GM23248 (cell line): Measurements from ENCODE around the gene FOXRED1. TPM values are rescaled to one million over a fixed set of nuclear protein-coding genes. Genes with fewer than 3 reads are reported as not detected.
"Not testable (repeated sequence)": the region's sequence is repeated elsewhere in the genome, so short reads cannot be mapped to it uniquely, and the experiment has no call there.

Experiments used
- DNase-seq: peaks from one replicate; pipeline ENCODE4 v3.0.0-alpha.2; 2015
- H2AFZ ChIP-seq: fragments of 200-600 bp; sonication (generic); 2 replicates; pipeline ENCODE4 v1.6.1; 2016; ENCODE audit warnings: antibody characterized with exemption
- H3F3A ChIP-seq: fragments of 200-600 bp; sonication (generic); 2 replicates; pipeline ENCODE4 v1.6.1; 2016; ENCODE audit warnings: mild to moderate bottlenecking, antibody characterized with exemption, mixed run types; ENCODE audit not compliant: insufficient read depth
- H3K27ac ChIP-seq: fragments of 200-600 bp; sonication (generic); 2 replicates; pipeline ENCODE4 v1.5.1; 2016; ENCODE audit warnings: mild to moderate bottlenecking
- H3K27me3 ChIP-seq: fragments of 200-600 bp; sonication (generic); replicated peaks from 2 replicates; pipeline ENCODE4 v1.6.1; 2016; ENCODE audit warnings: mild to moderate bottlenecking; ENCODE audit not compliant: insufficient read depth
- H3K36me3 ChIP-seq: fragments of 200-600 bp; sonication (generic); 2 replicates; pipeline ENCODE4 v1.6.1; 2016; ENCODE audit warnings: low read depth, mild to moderate bottlenecking
- H3K4me1 ChIP-seq: fragments of 200-600 bp; sonication (generic); 2 replicates; pipeline ENCODE4 v1.6.1; 2016; ENCODE audit warnings: mild to moderate bottlenecking; ENCODE audit not compliant: insufficient read depth
- H3K4me2 ChIP-seq: fragments of 200-600 bp; sonication (generic); one replicate; pipeline ENCODE4 v1.6.1; 2016; ENCODE audit warnings: mild to moderate bottlenecking; ENCODE audit not compliant: unreplicated experiment
- H3K4me3 ChIP-seq: fragments of 200-600 bp; sonication (generic); 2 replicates; pipeline ENCODE4 v1.5.1; 2016; ENCODE audit warnings: mild to moderate bottlenecking
- H3K79me2 ChIP-seq: fragments of 200-600 bp; sonication (generic); 2 replicates; pipeline ENCODE4 v1.6.1; 2016; ENCODE audit warnings: mild to moderate bottlenecking; ENCODE audit not compliant: insufficient read depth
- H3K9ac ChIP-seq: fragments of 200-600 bp; sonication (generic); 2 replicates; pipeline ENCODE4 v1.6.1; 2016; ENCODE audit warnings: mild to moderate bottlenecking
- H3K9me2 ChIP-seq: fragments of 200-600 bp; sonication (generic); 2 replicates; pipeline ENCODE4 v1.6.1; 2016; ENCODE audit warnings: mixed run types, mild to moderate bottlenecking, moderate library complexity; ENCODE audit not compliant: insufficient read depth
- H3K9me3 ChIP-seq: fragments of 200-600 bp; sonication (generic); one replicate; pipeline ENCODE4 v1.6.1; 2017; ENCODE audit warnings: low read depth
- H4K20me1 ChIP-seq: fragments of 200-600 bp; sonication (generic); 2 replicates; pipeline ENCODE4 v1.6.0; 2016; ENCODE audit not compliant: insufficient read depth
- EZH2 ChIP-seq: fragments of 200-600 bp; sonication (generic); IDR thresholded peaks from 2 replicates; pipeline ENCODE4 v1.6.1; 2018; ENCODE audit warnings: antibody characterized with exemption, mild to moderate bottlenecking; ENCODE audit not compliant: insufficient read depth, poor library complexity, severe bottlenecking
- EZH2phosphoT487 ChIP-seq: fragments of 200-600 bp; sonication (generic); IDR thresholded peaks from 2 replicates; pipeline ENCODE4 v1.6.1; 2018; ENCODE audit warnings: antibody characterized with exemption, moderate library complexity, mild to moderate bottlenecking, low read depth; ENCODE audit not compliant: insufficient read depth
- WGBS, 2 experiments: methylation state at CpG; one replicate each; pipeline ENCODE4 v1.1.6; 2015 to 2017; ENCODE audit warnings: low lambda C conversion rate in 2 of 2, low coverage in 1 of 2; ENCODE audit errors: missing lambda C conversion rate in 2 of 2; 5-methylcytosine and 5-hydroxymethylcytosine counted together
- in situ Hi-C: fragments of 300-500 bp; cut with MboI; formaldehyde crosslinking; loops from 2 replicates; pipeline ENCODE4 v1.15.0; 2020
- polyA plus RNA-seq: library from polyadenylated mRNA; unstranded; fragments of >200 nt; fragmentation: Nextera tagmentation; extraction: Ambion mirVana; gene quantifications from 2 replicates; pipeline ENCODE4 v1.2.1, GENCODE V29; 2016
- total RNA-seq: library from RNA; depleted of rRNA; stranded (reverse); fragments of >200 nt; shearing (Covaris generic); gene quantifications from 2 replicates; pipeline ENCODE4 v1.2.3, GENCODE V29; 2014

The FOXRED1 gene
- total and polyA plus RNA-seq, 2 experiments from 2014 or later, result 9.0 to 14.1 TPM

- Histone ChIP-seq H3K4me2 (peak overlapping the region; percentile 97), H3K9ac (peak overlapping the region; percentile 92), H3K27me3 (no peaks in the 10 kb centered on the region), H3K9me2 (no peaks in the 10 kb centered on the region), H3K4me1 (peaks cover 6% of the 10 kb centered on the region), H3K9me3 (no peaks in the 10 kb centered on the region), H3K4me3 (peak overlapping the region; percentile 89), H2AFZ (peak overlapping the region; percentile 95), H3K36me3 (no peaks in the 10 kb centered on the region), H3K27ac (peak overlapping the region; percentile 89), H3F3A (peaks cover 9% of the 10 kb centered on the region), H4K20me1 (no peaks in the 10 kb centered on the region), H3K79me2 (peaks cover 22% of the 10 kb centered on the region)
- no peak for DNase-seq
- WGBS, 2 experiments, result 7% methylated on average over 12 of the region's 12 CpGs
- in situ Hi-C loops, result no loop called here
- TF ChIP-seq EZH2 (no peak), EZH2phosphoT487 (no peak)
Measured at GRCh38 chr11:126304457-126305075, 35.6 kb downstream of the FOXRED1 start.

- Histone ChIP-seq H3K27me3 (no peaks in the 10 kb centered on the region), H3K79me2 (peaks cover 22% of the 10 kb centered on the region), H4K20me1 (no peaks in the 10 kb centered on the region), H3K36me3 (no peaks in the 10 kb centered on the region), H2AFZ (no peak overlapping the region), H3K4me1 (peaks cover 6% of the 10 kb centered on the region), H3K27ac (no peak overlapping the region), H3K4me3 (no peak overlapping the region), H3K9me2 (no peaks in the 10 kb centered on the region), H3F3A (peaks cover 9% of the 10 kb centered on the region), H3K9ac (no peak overlapping the region), H3K9me3 (no peaks in the 10 kb centered on the region), H3K4me2 (no peak overlapping the region)
- DNase-seq, result no peak
- TF ChIP-seq EZH2phosphoT487 (no peak), EZH2 (no peak)
- in situ Hi-C loops, result no loop called here
- 98% methylated on average over 4 of the region's 4 CpGs for WGBS, 2 experiments
Measured at GRCh38 chr11:126305699-126306098, 36.7 kb downstream of the FOXRED1 start.

GRCh38 chr11:126307706-126308105, 38.8 kb downstream of the FOXRED1 start:
- no peaks in the 10 kb centered on the region for H3K9me2 ChIP-seq
- H3K4me1 ChIP-seq, result peaks cover 6% of the 10 kb centered on the region
- TF ChIP-seq EZH2 (no peak), EZH2phosphoT487 (no peak)
- no peak overlapping the region for H3K4me2 ChIP-seq
- H3K9ac ChIP-seq, result no peak overlapping the region
- H2AFZ ChIP-seq, result no peak overlapping the region
- WGBS, 2 experiments, result 47 to 49% methylated on average over 5 of the region's 5 CpGs
- H3K9me3 ChIP-seq, result no peaks in the 10 kb centered on the region
- peaks cover 9% of the 10 kb centered on the region for H3F3A ChIP-seq
- no peaks in the 10 kb centered on the region for H3K36me3 ChIP-seq
- in situ Hi-C loops, result no loop called here
- H3K27ac ChIP-seq, result no peak overlapping the region
- peaks cover 13% of the 10 kb centered on the region for H3K79me2 ChIP-seq
- no peak overlapping the region for H3K4me3 ChIP-seq
- no peaks in the 10 kb centered on the region for H4K20me1 ChIP-seq
- DNase-seq, result peak; percentile 68
- no peaks in the 10 kb centered on the region for H3K27me3 ChIP-seq

GRCh38 chr11:126308271-126308671, 39.3 kb downstream of the FOXRED1 start:
- no peak for DNase-seq
- no peak overlapping the region for H3K4me3 ChIP-seq
- no peaks in the 10 kb centered on the region for H3K9me3 ChIP-seq
- H3K4me2 ChIP-seq, result no peak overlapping the region
- H3K4me1 ChIP-seq, result peaks cover 6% of the 10 kb centered on the region
- peaks cover 9% of the 10 kb centered on the region for H3F3A ChIP-seq
- WGBS, 2 experiments, result 61 to 63% methylated on average over 4 of the region's 4 CpGs
- no peak overlapping the region for H3K27ac ChIP-seq
- in situ Hi-C loops, result no loop called here
- H3K27me3 ChIP-seq, result no peaks in the 10 kb centered on the region
- H4K20me1 ChIP-seq, result no peaks in the 10 kb centered on the region
- TF ChIP-seq EZH2phosphoT487, result no peak
- TF ChIP-seq EZH2, result no peak
- H3K9ac ChIP-seq, result no peak overlapping the region
- H3K79me2 ChIP-seq, result peaks cover 7% of the 10 kb centered on the region
- no peaks in the 10 kb centered on the region for H3K9me2 ChIP-seq
- H2AFZ ChIP-seq, result no peak overlapping the region
- no peaks in the 10 kb centered on the region for H3K36me3 ChIP-seq

GRCh38 chr11:126308771-126309170, 39.8 kb downstream of the FOXRED1 start:
- H3K4me2 ChIP-seq, H3K79me2 ChIP-seq, H3K27ac ChIP-seq, H3K9me3 ChIP-seq, H3K9ac ChIP-seq, in situ Hi-C loops, DNase-seq, H3K4me3 ChIP-seq, H3F3A ChIP-seq, H4K20me1 ChIP-seq, H3K9me2 ChIP-seq, H3K27me3 ChIP-seq, H2AFZ ChIP-seq, H3K36me3 ChIP-seq: not testable (repeated sequence)
- WGBS, 2 experiments, result 98 to 100% methylated on average over 3 to 4 of the region's 4 CpGs
- H3K4me1 ChIP-seq, result peaks cover 11% of the 10 kb centered on the region
